Measurements from ENCODE around the gene TMEM131L. TPM values are rescaled to one million over a fixed set of nuclear protein-coding genes. Genes with fewer than 3 reads are reported as not detected.
A peak's percentile ranks its signal among the peaks of the same experiment; 100 is the strongest.

TMEM131L gene
- polyA plus RNA-seq, 3 donors: 11.2 to 58.3 (median 26.0) TPM

- Histone ChIP-seq H3K27ac (ENCODE audit: low read depth in 1 of 2, low read length in 2 of 2) (peak overlapping the region in 1 of 2 donors; percentile 12), H3K9ac (ENCODE audit: insufficient read depth, low read length, poor library complexity, severe bottlenecking) (no peak overlapping the region), H3K79me2 (ENCODE audit: insufficient read depth, low read length) (peaks cover 15% of the 10 kb centered on the region), H3K36me3 (replicated peaks in 1 of 2; ENCODE audit: control insufficient read depth in 1 of 2, insufficient read depth in 2 of 2, low read length in 2 of 2) (peaks cover 42 to 63% of the 10 kb centered on the region in 2 donors), H3K4me3 (replicated peaks in 1 of 3; ENCODE audit: low read depth in 2 of 3, low read length in 3 of 3) (no peak overlapping the region), H3K27me3 (ENCODE audit: control insufficient read depth in 2 of 2, insufficient read depth in 2 of 2, low read length in 2 of 2) (no peaks in the 10 kb centered on the region), H3K9me3 (replicated peaks in 1 of 2; ENCODE audit: control insufficient read depth in 1 of 2, insufficient read depth in 1 of 2, low read length in 2 of 2) (no peaks in the 10 kb centered on the region), H3K4me1 (ENCODE audit: control insufficient read depth in 1 of 2, insufficient read depth in 2 of 2, low read length in 2 of 2) (no peaks in the 10 kb centered on the region), H4K20me1 (ENCODE audit: insufficient read depth, low read length) (peaks cover 86% of the 10 kb centered on the region), H3K4me2 (replicated peaks; ENCODE audit: extremely low read depth, low read length, poor library complexity, severe bottlenecking) (no peak overlapping the region), H2AFZ (ENCODE audit: insufficient read depth, low read depth, low read length, poor library complexity, severe bottlenecking) (no peak overlapping the region)
- H3K9me3 Mint-ChIP-seq: peaks cover 0 to 2% (median 0%) of the 10 kb centered on the region in 7 donors
- H3K4me3 Mint-ChIP-seq: no peak overlapping the region
- intact Hi-C loops (cut with micrococcal nuclease): loop anchor here (5.0 to 10.0 kb wide), 3 partner anchors 145 to 238 kb away; partner anchors contain the start of gene MND1 (in 1 of the 2)
- peak overlapping the region in 2 of 7 donors; percentile 31 to 52 for H3K27ac Mint-ChIP-seq
- WGBS (ENCODE audit: insufficient coverage): no CpG with 5 or more reads among the region's 1 CpG
- no peak for TF ChIP-seq CTCF (IDR thresholded peaks at IDR 0.05)
- H3K4me1 Mint-ChIP-seq: peaks cover 25% of the 10 kb centered on the region
- no peak for DNase-seq
- peaks cover 0 to 2% (median 0%) of the 10 kb centered on the region in 3 donors for H3K27me3 Mint-ChIP-seq (ENCODE audit: low read depth in 3 of 3)
- H3K36me3 Mint-ChIP-seq: peaks cover 47 to 57% of the 10 kb centered on the region in 2 donors
Observed at GRCh38 chr4:153579872-153580271, 113.7 kb downstream of the TMEM131L start.

GRCh38 chr4:153582954-153583702 lies 117.0 kb downstream of the TMEM131L start:
- H3K9me3 Mint-ChIP-seq: no peaks in the 10 kb centered on the region
- intact Hi-C loops (cut with micrococcal nuclease): no loop called here

More at GRCh38 chr4:153582954-153583702, 117.0 kb downstream of the TMEM131L start:
- 100% methylated on average over 1 of the region's 2 CpGs for WGBS (ENCODE audit: insufficient coverage)
- peaks cover 72 to 88% of the 10 kb centered on the region in 2 donors for H3K36me3 ChIP-seq (replicated peaks in 1 of 2; ENCODE audit: control insufficient read depth in 1 of 2, insufficient read depth in 2 of 2, low read length in 2 of 2)
- no peaks in the 10 kb centered on the region for H3K27me3 ChIP-seq (ENCODE audit: control insufficient read depth in 2 of 2, insufficient read depth in 2 of 2, low read length in 2 of 2)
- TF ChIP-seq CTCF (IDR thresholded peaks at IDR 0.05): no peak
- H3K4me1 ChIP-seq (ENCODE audit: control insufficient read depth in 1 of 2, insufficient read depth in 2 of 2, low read length in 2 of 2): no peaks in the 10 kb centered on the region
- H3K79me2 ChIP-seq (ENCODE audit: insufficient read depth, low read length): no peaks in the 10 kb centered on the region
- peaks cover 62 to 68% of the 10 kb centered on the region in 2 donors for H3K36me3 Mint-ChIP-seq
- H3K27me3 Mint-ChIP-seq (ENCODE audit: low read depth in 3 of 3): peaks cover 0 to 2% (median 0%) of the 10 kb centered on the region in 3 donors
- no peak overlapping the region for H3K27ac ChIP-seq (ENCODE audit: low read depth in 1 of 2, low read length in 2 of 2)
- H3K9me3 ChIP-seq (replicated peaks in 1 of 2; ENCODE audit: control insufficient read depth in 1 of 2, insufficient read depth in 1 of 2, low read length in 2 of 2): no peaks in the 10 kb centered on the region
- H3K4me1 Mint-ChIP-seq: peaks cover 10% of the 10 kb centered on the region
- H3K27ac Mint-ChIP-seq: no peak overlapping the region
- no peak overlapping the region for H3K4me3 Mint-ChIP-seq
- no peak overlapping the region for H3K9ac ChIP-seq (ENCODE audit: insufficient read depth, low read length, poor library complexity, severe bottlenecking)
- H3K4me2 ChIP-seq (replicated peaks; ENCODE audit: extremely low read depth, low read length, poor library complexity, severe bottlenecking): no peak overlapping the region
- DNase-seq: no peak
- H3K4me3 ChIP-seq (replicated peaks in 1 of 3; ENCODE audit: low read depth in 2 of 3, low read length in 3 of 3): no peak overlapping the region
- H2AFZ ChIP-seq (ENCODE audit: insufficient read depth, low read depth, low read length, poor library complexity, severe bottlenecking): no peak overlapping the region
- H4K20me1 ChIP-seq (ENCODE audit: insufficient read depth, low read length): peaks cover 77% of the 10 kb centered on the region

All from CD14-positive monocyte (primary cell).